Loucy (cell line): ENCODE data around the gene DRAXIN.

Experiments
- H2AFZ ChIP-seq: fragments of 200-600 bp; sonication (generic); 2 replicates; pipeline ENCODE4 v1.6.0; 2016; ENCODE audit warnings: antibody characterized with exemption, mild to moderate bottlenecking, low read length, moderate library complexity
- H3F3A ChIP-seq: fragments of 200-600 bp; 2 replicates; pipeline ENCODE4 v1.6.0; 2016; ENCODE audit warnings: antibody characterized with exemption, low read depth, mild to moderate bottlenecking
- H3K27me3 ChIP-seq: fragments of 200-600 bp; sonication (generic); 2 replicates; pipeline ENCODE4 v1.6.1; 2014; ENCODE audit warnings: low read length, mild to moderate bottlenecking; ENCODE audit not compliant: insufficient read depth, poor library complexity, severe bottlenecking
- H3K36me3 ChIP-seq: fragments of 200-600 bp; sonication (generic); 2 replicates; pipeline ENCODE4 v1.6.1; 2016; ENCODE audit warnings: low read length; ENCODE audit not compliant: insufficient read depth
- H3K4me1 ChIP-seq: fragments of 200-600 bp; sonication (generic); 2 replicates; pipeline ENCODE4 v1.5.1; 2014; ENCODE audit warnings: low read length, mild to moderate bottlenecking; ENCODE audit not compliant: insufficient read depth, poor library complexity, severe bottlenecking
- H3K4me2 ChIP-seq: fragments of 200-600 bp; sonication (generic); 2 replicates; pipeline ENCODE4 v1.6.0; 2014; ENCODE audit warnings: antibody characterized with exemption, low read length, low read depth, mild to moderate bottlenecking; ENCODE audit not compliant: poor library complexity, severe bottlenecking
- H3K4me3 ChIP-seq: fragments of 200-600 bp; sonication (generic); 2 replicates; pipeline ENCODE4 v1.5.1; 2014; ENCODE audit warnings: low read length, mild to moderate bottlenecking, mixed read lengths; ENCODE audit not compliant: poor library complexity, severe bottlenecking
- H3K79me2 ChIP-seq: fragments of 200-600 bp; sonication (generic); 2 replicates; pipeline ENCODE4 v1.6.1; 2014; ENCODE audit warnings: low read length; ENCODE audit not compliant: insufficient read depth
- H3K9ac ChIP-seq: fragments of 200-600 bp; sonication (generic); 2 replicates; pipeline ENCODE4 v1.6.0; 2014; ENCODE audit warnings: mild to moderate bottlenecking, low read depth, low read length, moderate library complexity; ENCODE audit not compliant: poor library complexity, severe bottlenecking
- H3K9me2 ChIP-seq: fragments of 200-600 bp; sonication (generic); replicated peaks from 2 replicates; pipeline ENCODE4 v1.6.1; 2016; ENCODE audit warnings: low read depth, low read length, mixed read lengths
- H3K9me3 ChIP-seq: fragments of 200-600 bp; sonication (generic); 2 replicates; pipeline ENCODE4 v1.6.1; 2014; ENCODE audit warnings: mild to moderate bottlenecking, antibody characterized with exemption, low read length, low read depth; ENCODE audit not compliant: insufficient read depth
- H4K20me1 ChIP-seq: fragments of 200-600 bp; sonication (generic); 2 replicates; pipeline ENCODE4 v1.6.0; 2014; ENCODE audit warnings: antibody characterized with exemption, low read length, mild to moderate bottlenecking; ENCODE audit not compliant: insufficient read depth, poor library complexity, severe bottlenecking
- EZH2phosphoT487 ChIP-seq: fragments of 200-600 bp; IDR thresholded peaks from 2 replicates; pipeline ENCODE4 v1.6.1; 2018; ENCODE audit warnings: antibody characterized with exemption, mild to moderate bottlenecking, moderate library complexity, borderline replicate concordance
- TF ChIP-seq, protein P1 (sequence below): fragments of 200-600 bp; sonication (generic); conservative IDR thresholded peaks from 2 replicates; pipeline ENCODE4 v1.5.1; 2014; ENCODE audit warnings: mild to moderate bottlenecking, antibody characterized with exemption, low read length

The DRAXIN gene

DNA sequence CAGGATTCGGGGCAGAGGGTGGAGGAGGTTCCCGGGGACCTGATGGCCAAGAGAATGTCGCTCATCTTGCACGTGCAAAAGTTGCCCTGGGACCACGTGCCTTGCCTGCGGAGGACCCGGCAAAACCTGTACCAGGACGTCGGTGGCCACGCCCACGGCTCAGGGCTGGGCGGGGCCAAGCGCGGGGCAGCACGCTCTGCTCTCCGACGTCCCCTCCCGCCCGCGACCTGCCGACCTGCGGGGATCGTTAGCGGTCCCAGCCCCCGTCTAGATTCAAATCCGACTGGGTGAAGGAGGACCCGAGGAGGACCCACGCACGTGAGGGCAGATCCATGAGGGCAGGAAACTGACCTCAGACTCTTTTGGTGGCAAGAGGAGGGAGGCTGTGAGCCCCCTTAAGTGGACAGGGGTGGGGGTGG is 70.5 kb downstream of the DRAXIN start, which contains the start of gene C1orf167:
TSS of gene C1orf167 (plus strand) at position 206 of the 419 bp plus-strand sequence. CDS start 2,208 bp downstream, outside the sequence.
- H3F3A ChIP-seq: no peaks in the 10 kb centered on the region
- TF ChIP-seq, protein P1, sequence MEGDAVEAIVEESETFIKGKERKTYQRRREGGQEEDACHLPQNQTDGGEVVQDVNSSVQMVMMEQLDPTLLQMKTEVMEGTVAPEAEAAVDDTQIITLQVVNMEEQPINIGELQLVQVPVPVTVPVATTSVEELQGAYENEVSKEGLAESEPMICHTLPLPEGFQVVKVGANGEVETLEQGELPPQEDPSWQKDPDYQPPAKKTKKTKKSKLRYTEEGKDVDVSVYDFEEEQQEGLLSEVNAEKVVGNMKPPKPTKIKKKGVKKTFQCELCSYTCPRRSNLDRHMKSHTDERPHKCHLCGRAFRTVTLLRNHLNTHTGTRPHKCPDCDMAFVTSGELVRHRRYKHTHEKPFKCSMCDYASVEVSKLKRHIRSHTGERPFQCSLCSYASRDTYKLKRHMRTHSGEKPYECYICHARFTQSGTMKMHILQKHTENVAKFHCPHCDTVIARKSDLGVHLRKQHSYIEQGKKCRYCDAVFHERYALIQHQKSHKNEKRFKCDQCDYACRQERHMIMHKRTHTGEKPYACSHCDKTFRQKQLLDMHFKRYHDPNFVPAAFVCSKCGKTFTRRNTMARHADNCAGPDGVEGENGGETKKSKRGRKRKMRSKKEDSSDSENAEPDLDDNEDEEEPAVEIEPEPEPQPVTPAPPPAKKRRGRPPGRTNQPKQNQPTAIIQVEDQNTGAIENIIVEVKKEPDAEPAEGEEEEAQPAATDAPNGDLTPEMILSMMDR: no peak
- H3K4me3 ChIP-seq: no peak within 1 kb of the TSS
- H3K9me3 ChIP-seq: no peaks in the 10 kb centered on the region
- H3K79me2 ChIP-seq: no peaks in the 10 kb centered on the region
- no peaks in the 10 kb centered on the region for H4K20me1 ChIP-seq
- no peak within 1 kb of the TSS for H3K4me2 ChIP-seq
- no peaks in the 10 kb centered on the region for H3K4me1 ChIP-seq
- H3K9me2 ChIP-seq: no peaks in the 10 kb centered on the region
- no peaks in the 10 kb centered on the region for H3K27me3 ChIP-seq
- H3K36me3 ChIP-seq: no peaks in the 10 kb centered on the region
- H3K9ac ChIP-seq: no peak within 1 kb of the TSS
- no peak within 1 kb of the TSS for H2AFZ ChIP-seq

DNA sequence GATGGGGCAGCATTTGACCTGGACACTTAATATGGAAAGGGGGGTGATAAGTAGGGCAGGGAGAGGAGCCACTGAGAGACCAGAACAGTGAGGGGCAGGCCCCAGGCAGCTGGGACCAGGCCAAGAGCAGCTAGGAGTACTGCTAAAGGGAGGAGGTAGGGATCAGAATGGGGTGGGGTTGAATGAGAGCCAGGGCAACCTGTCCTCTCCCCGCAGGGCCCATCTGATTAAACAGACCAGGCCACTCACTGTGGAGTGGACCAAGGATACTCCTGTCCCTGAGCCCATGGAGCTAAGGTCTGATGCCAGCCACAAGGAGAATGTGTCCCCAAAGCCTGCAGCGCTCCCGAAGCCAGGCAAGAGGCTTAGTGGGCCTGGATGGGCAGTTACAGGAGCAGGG is 72.6 kb downstream of the DRAXIN start:
- no peak overlapping the region for H3K9ac ChIP-seq
- H3K4me2 ChIP-seq: no peak overlapping the region
- no peaks in the 10 kb centered on the region for H3F3A ChIP-seq
- no peaks in the 10 kb centered on the region for H3K9me3 ChIP-seq
- no peaks in the 10 kb centered on the region for H4K20me1 ChIP-seq
- no peaks in the 10 kb centered on the region for H3K36me3 ChIP-seq
- H3K9me2 ChIP-seq: no peaks in the 10 kb centered on the region
- H3K4me1 ChIP-seq: no peaks in the 10 kb centered on the region
- H3K79me2 ChIP-seq: no peaks in the 10 kb centered on the region
- H3K4me3 ChIP-seq: no peak overlapping the region
- TF ChIP-seq, protein P1: no peak
- TF ChIP-seq EZH2phosphoT487: no peak
- H2AFZ ChIP-seq: no peak overlapping the region
- H3K27me3 ChIP-seq: no peaks in the 10 kb centered on the region

DNA sequence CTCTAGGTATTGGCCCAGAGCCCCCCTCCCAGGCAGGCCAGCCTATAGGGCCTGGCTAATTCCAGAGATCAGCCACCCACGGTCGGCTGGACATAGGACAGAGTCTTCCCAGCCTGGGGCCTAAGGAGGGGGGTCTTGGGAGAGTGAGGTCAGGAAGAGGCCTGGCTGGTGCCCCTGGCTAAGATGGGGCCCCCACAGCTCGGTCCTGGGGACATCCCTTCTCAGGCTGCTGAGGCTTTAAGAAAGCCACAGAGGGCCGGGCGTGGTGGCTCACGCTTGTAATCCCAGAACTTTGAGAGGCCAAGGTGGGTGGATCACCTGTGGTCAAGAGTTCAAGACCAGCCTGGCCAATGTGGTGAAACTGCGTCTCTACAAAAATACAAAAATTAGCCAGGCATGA is 73.0 kb downstream of the DRAXIN start:
- no peak overlapping the region for H3K4me2 ChIP-seq
- no peaks in the 10 kb centered on the region for H3K27me3 ChIP-seq
- no peaks in the 10 kb centered on the region for H3K9me3 ChIP-seq
- no peaks in the 10 kb centered on the region for H3F3A ChIP-seq
- no peaks in the 10 kb centered on the region for H4K20me1 ChIP-seq
- no peak overlapping the region for H2AFZ ChIP-seq
- no peaks in the 10 kb centered on the region for H3K9me2 ChIP-seq
- H3K36me3 ChIP-seq: no peaks in the 10 kb centered on the region
- H3K79me2 ChIP-seq: no peaks in the 10 kb centered on the region
- no peaks in the 10 kb centered on the region for H3K4me1 ChIP-seq
- no peak overlapping the region for H3K4me3 ChIP-seq
- H3K9ac ChIP-seq: no peak overlapping the region
- TF ChIP-seq EZH2phosphoT487: no peak
- TF ChIP-seq, protein P1: no peak
